ENCODE data around the gene EPDR1. TPM values are rescaled to one million over a fixed set of nuclear protein-coding genes. Genes with fewer than 3 reads are reported as not detected.

The EPDR1 gene
- polyA plus RNA-seq, 1 donor (not counting 4 experiments of a cell fraction or from before 2014, with no cell fraction given) = not detected

GRCh38 chr7:37918526-37918925 lies 1.9 kb upstream of the EPDR1 start:
- no peak for TF ChIP-seq CTCF (optimal IDR thresholded peaks at IDR 0.05 in 1 of 3, IDR thresholded peaks at IDR 0.05 in 1 of 3, conservative IDR thresholded peaks at IDR 0.05 in 1 of 3; ENCODE audit: extremely low read depth in 1 of 3, insufficient read depth in 2 of 3, low read length in 3 of 3)
- no peak for TF ChIP-seq EZH2 (IDR thresholded peaks at IDR 0.05; ENCODE audit: low read length)
- no peak for DNase-seq (ENCODE audit: low read depth, low spot score)
- Histone ChIP-seq H4K20me1 (ENCODE audit: control insufficient read depth, extremely low read depth, insufficient read depth, low read length) (no peaks in the 10 kb centered on the region), H3K4me2 (ENCODE audit: control insufficient read depth, extremely low read depth, insufficient read depth, low read depth, low read length) (no peak overlapping the region), H3K27ac (ENCODE audit: control insufficient read depth, insufficient read depth, low read length) (no peak overlapping the region), H3K9me1 (ENCODE audit: control insufficient read depth, extremely low read depth, insufficient read depth, low read length) (no peaks in the 10 kb centered on the region), H3K36me3 (ENCODE audit: control insufficient read depth in 2 of 2, extremely low read depth in 1 of 2, insufficient read depth in 2 of 2, low read length in 2 of 2) (no peaks in the 10 kb centered on the region), H3K9ac (ENCODE audit: control insufficient read depth, extremely low read depth, insufficient read depth, low read length) (no peak overlapping the region), H3K4me1 (ENCODE audit: control insufficient read depth, extremely low read depth, insufficient read depth, low read length) (no peaks in the 10 kb centered on the region), H3K79me2 (ENCODE audit: control insufficient read depth, insufficient read depth, low read length) (no peaks in the 10 kb centered on the region), H2AFZ (ENCODE audit: control insufficient read depth, low read length) (no peak overlapping the region), H3K4me3 (ENCODE audit: control insufficient read depth in 2 of 3, extremely low read depth in 1 of 3, insufficient read depth in 2 of 3, low read depth in 1 of 3, low read length in 3 of 3) (no peak overlapping the region), H3K9me3 (ENCODE audit: control insufficient read depth, low read depth, low read length) (no peaks in the 10 kb centered on the region), H3K27me3 (ENCODE audit: control insufficient read depth, extremely low read depth, insufficient read depth, low read length) (peaks cover 23% of the 10 kb centered on the region)
- dilution Hi-C loops (cut with MboI; ENCODE audit: extremely low pct_ligation_motif_present, low sequenced_read_pairs) = no loop called here
- FAIRE-seq = no peak

- no peak overlapping the region for H3K4me2 ChIP-seq (ENCODE audit: control insufficient read depth, extremely low read depth, insufficient read depth, low read depth, low read length)
- H3K36me3 ChIP-seq (ENCODE audit: control insufficient read depth in 2 of 2, extremely low read depth in 1 of 2, insufficient read depth in 2 of 2, low read length in 2 of 2) = no peaks in the 10 kb centered on the region
- no peak overlapping the region for H3K27ac ChIP-seq (ENCODE audit: control insufficient read depth, insufficient read depth, low read length)
- no peak overlapping the region for H3K9ac ChIP-seq (ENCODE audit: control insufficient read depth, extremely low read depth, insufficient read depth, low read length)
- H3K27me3 ChIP-seq (ENCODE audit: control insufficient read depth, extremely low read depth, insufficient read depth, low read length) = peaks cover 22% of the 10 kb centered on the region
- no peak overlapping the region for H3K4me3 ChIP-seq (ENCODE audit: control insufficient read depth in 2 of 3, extremely low read depth in 1 of 3, insufficient read depth in 2 of 3, low read depth in 1 of 3, low read length in 3 of 3)
- H3K9me1 ChIP-seq (ENCODE audit: control insufficient read depth, extremely low read depth, insufficient read depth, low read length) = no peaks in the 10 kb centered on the region
- FAIRE-seq = no peak
- no peaks in the 10 kb centered on the region for H3K79me2 ChIP-seq (ENCODE audit: control insufficient read depth, insufficient read depth, low read length)
- H3K4me1 ChIP-seq (ENCODE audit: control insufficient read depth, extremely low read depth, insufficient read depth, low read length) = no peaks in the 10 kb centered on the region
- no peak overlapping the region for H2AFZ ChIP-seq (ENCODE audit: control insufficient read depth, low read length)
- no peak for DNase-seq (ENCODE audit: low read depth, low spot score)
- H3K9me3 ChIP-seq (ENCODE audit: control insufficient read depth, low read depth, low read length) = no peaks in the 10 kb centered on the region
- dilution Hi-C loops (cut with MboI; ENCODE audit: extremely low pct_ligation_motif_present, low sequenced_read_pairs) = no loop called here
- TF ChIP-seq EZH2 (IDR thresholded peaks at IDR 0.05; ENCODE audit: low read length) (no peak), CTCF (optimal IDR thresholded peaks at IDR 0.05 in 1 of 3, IDR thresholded peaks at IDR 0.05 in 1 of 3, conservative IDR thresholded peaks at IDR 0.05 in 1 of 3; ENCODE audit: extremely low read depth in 1 of 3, insufficient read depth in 2 of 3, low read length in 3 of 3) (no peak)
- H4K20me1 ChIP-seq (ENCODE audit: control insufficient read depth, extremely low read depth, insufficient read depth, low read length) = no peaks in the 10 kb centered on the region
Observed at GRCh38 chr7:37920849-37921805, 687 bp downstream of the EPDR1 start.
